Measurements from ENCODE around the gene EEF1B2. TPM values are rescaled to one million over a fixed set of nuclear protein-coding genes. Genes with fewer than 3 reads are reported as not detected.
"Not testable (repeated sequence)": the region's sequence is repeated elsewhere in the genome, so short reads cannot be mapped to it uniquely, and the experiment has no call there.

Gene EEF1B2
- 1,000 to 10,000 TPM; 1,094 to 1,110 TPM for total RNA-seq
- polyA plus RNA-seq, result 1,000 to 10,000 TPM; 1,324 to 1,693 (median 1,438) TPM
- total RNA-seq, result 679 to 1,022 (median 933) reads per million in 6 experiments

- H3K27me3 Mint-ChIP-seq, result no peaks in the 10 kb centered on the region
- H3K4me1 Mint-ChIP-seq, result peaks cover 22 to 72% (median 67%) of the 10 kb centered on the region in 4 donors
- peak within 1 kb of the TSS; percentile 97 to 100 (median 99) for H3K4me3 Mint-ChIP-seq
- peak within 1 kb of the TSS; percentile 97 to 100 (median 99) for H3K27ac Mint-ChIP-seq
- DNase-seq, result peak; percentile 92 to 98 (median 97)
- peak; percentile 85 for ATAC-seq
- H3K36me3 Mint-ChIP-seq, result peaks cover 4 to 43% (median 18%) of the 10 kb centered on the region in 3 donors
- POLR2A ChIA-PET, result interaction anchor here (1.0 to 1.9 kb wide), 4 partner anchors 37 to 1370 kb away, joined by 3 to 26 read pairs (median 5); partner anchors contain the start of genes CREB1 and INO80D
- H3K9me3 Mint-ChIP-seq, result no peaks in the 10 kb centered on the region
Measured at GRCh38 chr2:206159346-206160124, at the start of gene EEF1B2, which contains the start of gene NDUFS1. Gene EEF1B2 (plus strand): TSS chr2:206159895. CDS start chr2:206159980, 85 bp downstream. Gene NDUFS1 (minus strand): TSS chr2:206159444. CDS start chr2:206153678, 5,766 bp downstream.

- POLR2A ChIA-PET, result no interaction called here
- ATAC-seq, result no peak
- H3K27ac Mint-ChIP-seq, result no peak overlapping the region
Measured at GRCh38 chr2:206112108-206112507, 47.6 kb upstream of the EEF1B2 start.

GRCh38 chr2:206112846-206113547 lies 46.7 kb upstream of the EEF1B2 start:
- no peaks in the 10 kb centered on the region for H3K27me3 Mint-ChIP-seq
- peaks cover 0 to 9% (median 0%) of the 10 kb centered on the region in 9 donors for H3K9me3 Mint-ChIP-seq
- H3K36me3 Mint-ChIP-seq, result peaks cover 12 to 18% (median 17%) of the 10 kb centered on the region in 3 donors
- ATAC-seq (no peak), DNase-seq (no peak)
- POLR2A ChIA-PET, result interaction anchor here (2.2 kb wide), 1 partner anchor 26 kb away, joined by 4 read pairs; no protein-coding TSS in a partner anchor
- H3K4me1 Mint-ChIP-seq, result no peaks in the 10 kb centered on the region
- no peak overlapping the region for H3K27ac Mint-ChIP-seq
- no peak overlapping the region for H3K4me3 Mint-ChIP-seq

More at GRCh38 chr2:206112108-206112507, 47.6 kb upstream of the EEF1B2 start:
- peaks cover 0 to 9% (median 0%) of the 10 kb centered on the region in 9 donors for H3K9me3 Mint-ChIP-seq
- no peak overlapping the region for H3K4me3 Mint-ChIP-seq
- DNase-seq, result no peak
- no peaks in the 10 kb centered on the region for H3K4me1 Mint-ChIP-seq
- peaks cover 12 to 18% (median 17%) of the 10 kb centered on the region in 3 donors for H3K36me3 Mint-ChIP-seq
- H3K27me3 Mint-ChIP-seq, result no peaks in the 10 kb centered on the region

- DNase-seq (no peak), ATAC-seq (no peak)
- peaks cover 15 to 24% (median 23%) of the 10 kb centered on the region in 3 donors for H3K36me3 Mint-ChIP-seq
- POLR2A ChIA-PET, result interaction anchor here (1.1 to 2.2 kb wide), 2 partner anchors 20 to 28 kb away, joined by 3 to 4 read pairs; no protein-coding TSS in a partner anchor
- peak overlapping the region in 2 of 10 donors; percentile 4 to 11 for H3K27ac Mint-ChIP-seq
- peaks cover 0 to 14% (median 3%) of the 10 kb centered on the region in 9 donors for H3K9me3 Mint-ChIP-seq
- no peaks in the 10 kb centered on the region for H3K4me1 Mint-ChIP-seq
- H3K4me3 Mint-ChIP-seq, result no peak overlapping the region
- H3K27me3 Mint-ChIP-seq, result no peaks in the 10 kb centered on the region
Measured at GRCh38 chr2:206115026-206115578, 44.6 kb upstream of the EEF1B2 start.

GRCh38 chr2:206116278-206116677 lies 43.4 kb upstream of the EEF1B2 start:
- H3K27ac Mint-ChIP-seq, result peak overlapping the region in 1 of 10 donors; percentile 47
- ATAC-seq (no peak), DNase-seq (no peak)
- H3K4me3 Mint-ChIP-seq, result no peak overlapping the region
- H3K9me3 Mint-ChIP-seq, result peaks cover 5 to 26% (median 14%) of the 10 kb centered on the region in 9 donors
- H3K4me1 Mint-ChIP-seq, result no peaks in the 10 kb centered on the region
- H3K36me3 Mint-ChIP-seq, result peaks cover 26 to 36% (median 34%) of the 10 kb centered on the region in 3 donors
- H3K27me3 Mint-ChIP-seq, result no peaks in the 10 kb centered on the region
- POLR2A ChIA-PET, result no interaction called here

- not testable (repeated sequence) for H3K4me3 Mint-ChIP-seq, H3K27ac Mint-ChIP-seq, DNase-seq, H3K27me3 Mint-ChIP-seq, H3K4me1 Mint-ChIP-seq, ATAC-seq
- POLR2A ChIA-PET, result interaction anchor here (0.6 to 1.1 kb wide), 2 partner anchors 35 to 37 kb away, joined by 3 to 6 read pairs; partner anchors contain the start of genes EEF1B2 and NDUFS1
- H3K9me3 Mint-ChIP-seq, result peaks cover 5 to 22% (median 18%) of the 10 kb centered on the region in 9 donors
- peaks cover 22 to 73% (median 46%) of the 10 kb centered on the region in 3 donors for H3K36me3 Mint-ChIP-seq
Measured at GRCh38 chr2:206122569-206122968, 37.1 kb upstream of the EEF1B2 start.

- POLR2A ChIA-PET, result no interaction called here
- H3K4me3 Mint-ChIP-seq, result no peak overlapping the region
- H3K4me1 Mint-ChIP-seq, result no peaks in the 10 kb centered on the region
- peaks cover 11 to 84% (median 40%) of the 10 kb centered on the region in 3 donors for H3K36me3 Mint-ChIP-seq
- no peaks in the 10 kb centered on the region for H3K27me3 Mint-ChIP-seq
- no peak overlapping the region for H3K27ac Mint-ChIP-seq
- H3K9me3 Mint-ChIP-seq, result peaks cover 0 to 11% (median 7%) of the 10 kb centered on the region in 9 donors
- no peak for DNase-seq
- no peak for ATAC-seq
Measured at GRCh38 chr2:206125901-206126300, 33.8 kb upstream of the EEF1B2 start.

- DNase-seq, result no peak
- no peak for ATAC-seq
- Mint-ChIP-seq H3K27me3 (no peaks in the 10 kb centered on the region), H3K4me3 (no peak overlapping the region), H3K27ac (peak overlapping the region in 1 of 10 donors; percentile 28), H3K36me3 (peaks cover 0 to 80% (median 24%) of the 10 kb centered on the region in 3 donors), H3K4me1 (no peaks in the 10 kb centered on the region), H3K9me3 (no peaks in the 10 kb centered on the region)
- POLR2A ChIA-PET, result no interaction called here
Measured at GRCh38 chr2:206127656-206128055, 32.0 kb upstream of the EEF1B2 start.

- Mint-ChIP-seq H3K4me1 (peaks cover 0 to 5% (median 0%) of the 10 kb centered on the region in 4 donors), H3K9me3 (no peaks in the 10 kb centered on the region), H3K27ac (peak overlapping the region in 1 of 10 donors; percentile 51), H3K27me3 (no peaks in the 10 kb centered on the region), H3K36me3 (peaks cover 4 to 92% (median 27%) of the 10 kb centered on the region in 3 donors), H3K4me3 (no peak overlapping the region)
- ATAC-seq (no peak), DNase-seq (no peak)
- POLR2A ChIA-PET, result interaction anchor here (0.7 kb wide), 1 partner anchor 20 kb away, joined by 3 read pairs; no protein-coding TSS in a partner anchor
Measured at GRCh38 chr2:206143451-206143850, 16.2 kb upstream of the EEF1B2 start.

- Mint-ChIP-seq H3K4me1 (peaks cover 0 to 3% (median 0%) of the 10 kb centered on the region in 4 donors), H3K27me3 (no peaks in the 10 kb centered on the region), H3K36me3 (peaks cover 4 to 93% (median 27%) of the 10 kb centered on the region in 3 donors), H3K9me3 (no peaks in the 10 kb centered on the region), H3K27ac (peak overlapping the region in 1 of 10 donors; percentile 35), H3K4me3 (no peak overlapping the region)
- DNase-seq, result no peak
- POLR2A ChIA-PET, result interaction anchor here (0.5 kb wide), 1 partner anchor 281 kb away, joined by 3 read pairs; no protein-coding TSS in a partner anchor
- ATAC-seq, result no peak
Measured at GRCh38 chr2:206144383-206144782, 15.3 kb upstream of the EEF1B2 start.

GRCh38 chr2:206145665-206146064 lies 14.0 kb upstream of the EEF1B2 start:
- ATAC-seq (no peak), DNase-seq (no peak)
- Mint-ChIP-seq H3K27ac (peak overlapping the region in 1 of 10 donors; percentile 50), H3K36me3 (peaks cover 4 to 96% (median 27%) of the 10 kb centered on the region in 3 donors), H3K4me1 (peaks cover 0 to 11% (median 7%) of the 10 kb centered on the region in 4 donors), H3K27me3 (no peaks in the 10 kb centered on the region), H3K9me3 (no peaks in the 10 kb centered on the region), H3K4me3 (no peak overlapping the region)
- POLR2A ChIA-PET, result no interaction called here

GRCh38 chr2:206149330-206149729 lies 10.4 kb upstream of the EEF1B2 start:
- no peak for ATAC-seq
- Mint-ChIP-seq H3K4me1 (peaks cover 5 to 25% (median 19%) of the 10 kb centered on the region in 4 donors), H3K36me3 (peaks cover 0 to 81% (median 10%) of the 10 kb centered on the region in 3 donors), H3K9me3 (no peaks in the 10 kb centered on the region), H3K27me3 (no peaks in the 10 kb centered on the region), H3K4me3 (no peak overlapping the region), H3K27ac (no peak overlapping the region)
- POLR2A ChIA-PET, result no interaction called here
- DNase-seq, result no peak
